IPS-20b (cell line): ENCODE measurements around the gene RGP1.

Source experiments
- H3K27ac ChIP-seq: one replicate; pipeline ENCODE4 v1.5.1; 2013; ENCODE audit warnings: low read length
- H3K27me3 ChIP-seq: 2 replicates; pipeline ENCODE4 v1.6.1; 2013; ENCODE audit warnings: mild to moderate bottlenecking, low read length, inconsistent platforms; ENCODE audit not compliant: insufficient read depth
- H3K36me3 ChIP-seq: 2 replicates; pipeline ENCODE4 v1.6.1; 2013; ENCODE audit warnings: low read depth, mild to moderate bottlenecking, inconsistent platforms, low read length, moderate library complexity; ENCODE audit not compliant: insufficient read depth
- H3K4me1 ChIP-seq: 2 replicates; pipeline ENCODE4 v1.6.1; 2013; ENCODE audit warnings: mild to moderate bottlenecking, control low read depth, inconsistent platforms, low read length, moderate library complexity; ENCODE audit not compliant: insufficient read depth
- H3K4me3 ChIP-seq: 2 replicates; pipeline ENCODE4 v1.5.1; 2013; ENCODE audit warnings: mild to moderate bottlenecking, low read length, inconsistent platforms
- H3K9ac ChIP-seq: 2 replicates; pipeline ENCODE4 v1.6.1; 2013; ENCODE audit warnings: low read depth, mild to moderate bottlenecking, inconsistent platforms, low read length, moderate library complexity
- H3K9me3 ChIP-seq: 2 replicates; pipeline ENCODE4 v1.6.1; 2013; ENCODE audit warnings: mild to moderate bottlenecking, low read depth, low read length, inconsistent platforms; ENCODE audit not compliant: insufficient read depth

RGP1 gene

GRCh38 chr9:35797311-35798109, 48.4 kb downstream of the RGP1 start:
- H3K36me3 ChIP-seq, result 0 out of 2 replicates have a peak, but pooled peaks cover 7% of the 10 kb centered on the region
- H3K9me3 ChIP-seq, result no peaks in the 10 kb centered on the region
- no peaks in the 10 kb centered on the region for H3K4me1 ChIP-seq
- no peak overlapping the region for H3K27ac ChIP-seq
- H3K27me3 ChIP-seq, result no peaks in the 10 kb centered on the region
- H3K9ac ChIP-seq, result no peak overlapping the region
- no peak overlapping the region for H3K4me3 ChIP-seq

- no peak overlapping the region for H3K9ac ChIP-seq
- H3K27me3 ChIP-seq, result no peaks in the 10 kb centered on the region
- no peaks in the 10 kb centered on the region for H3K9me3 ChIP-seq
- no peak overlapping the region for H3K27ac ChIP-seq
- H3K4me3 ChIP-seq, result no peak overlapping the region
- no peaks in the 10 kb centered on the region for H3K4me1 ChIP-seq
- 0 out of 2 replicates have a peak, but pooled peaks cover 7% of the 10 kb centered on the region for H3K36me3 ChIP-seq
Measured at GRCh38 chr9:35798658-35799374, 49.7 kb downstream of the RGP1 start.

GRCh38 chr9:35800530-35800929, 51.4 kb downstream of the RGP1 start:
- peaks cover 11% of the 10 kb centered on the region; the same call in 1 of the 2 replicates for H3K36me3 ChIP-seq
- H3K9ac ChIP-seq, result no peak overlapping the region
- H3K27me3 ChIP-seq, result no peaks in the 10 kb centered on the region
- H3K4me1 ChIP-seq, result no peaks in the 10 kb centered on the region
- no peak overlapping the region for H3K4me3 ChIP-seq
- no peak overlapping the region for H3K27ac ChIP-seq
- no peaks in the 10 kb centered on the region for H3K9me3 ChIP-seq

GRCh38 chr9:35801328-35802128, 52.4 kb downstream of the RGP1 start:
- H3K36me3 ChIP-seq, result peaks cover 21% of the 10 kb centered on the region; the same call in 1 of the 2 replicates
- no peak overlapping the region for H3K27ac ChIP-seq
- H3K4me1 ChIP-seq, result no peaks in the 10 kb centered on the region
- no peak overlapping the region for H3K9ac ChIP-seq
- H3K4me3 ChIP-seq, result no peak overlapping the region
- H3K27me3 ChIP-seq, result no peaks in the 10 kb centered on the region
- no peaks in the 10 kb centered on the region for H3K9me3 ChIP-seq

GRCh38 chr9:35806101-35806500, 57.0 kb downstream of the RGP1 start:
- Histone ChIP-seq H3K36me3 (peaks cover 30% of the 10 kb centered on the region; the same call in 1 of the 2 replicates), H3K27ac (no peak overlapping the region)

More at GRCh38 chr9:35806101-35806500, 57.0 kb downstream of the RGP1 start:
- Histone ChIP-seq H3K9ac (no peak overlapping the region), H3K27me3 (no peaks in the 10 kb centered on the region), H3K4me3 (no peak overlapping the region), H3K4me1 (no peaks in the 10 kb centered on the region), H3K9me3 (no peaks in the 10 kb centered on the region)
